Measurements from ENCODE around the gene RTN4RL2.
A peak's percentile ranks its signal among the peaks of the same experiment; 100 is the strongest.

Gene RTN4RL2

GRCh38 chr11:57460022-57460757 is at the start of gene RTN4RL2:
RTN4RL2 (plus strand) TSS chr11:57460528; CDS start chr11:57460866, 338 bp downstream.
- peak; percentile 68 for DNase-seq (ENCODE audit: low read depth)

GRCh38 chr11:57413681-57414080 is 46.6 kb upstream of the RTN4RL2 start:
- no peak for DNase-seq (ENCODE audit: low read depth)

- no peak for DNase-seq (ENCODE audit: low read depth)
Measured at GRCh38 chr11:57414612-57415212, 45.6 kb upstream of the RTN4RL2 start.

- DNase-seq (ENCODE audit: low read depth), result no peak
Measured at GRCh38 chr11:57416436-57416835, 43.9 kb upstream of the RTN4RL2 start.

- no peak for DNase-seq (ENCODE audit: low read depth)
Measured at GRCh38 chr11:57417056-57417455, 43.3 kb upstream of the RTN4RL2 start.

- no peak for DNase-seq (ENCODE audit: low read depth)
Measured at GRCh38 chr11:57418131-57418530, 42.2 kb upstream of the RTN4RL2 start.

GRCh38 chr11:57419146-57419545 is 41.2 kb upstream of the RTN4RL2 start:
- no peak for DNase-seq (ENCODE audit: low read depth)

- DNase-seq (ENCODE audit: low read depth), result no peak
Measured at GRCh38 chr11:57421066-57421465, 39.3 kb upstream of the RTN4RL2 start.

- DNase-seq (ENCODE audit: low read depth), result no peak
Measured at GRCh38 chr11:57421805-57422204, 38.5 kb upstream of the RTN4RL2 start.

GRCh38 chr11:57422669-57423068 is 37.7 kb upstream of the RTN4RL2 start:
- DNase-seq (ENCODE audit: low read depth), result no peak

GRCh38 chr11:57424137-57424791 is 36.1 kb upstream of the RTN4RL2 start:
- DNase-seq (ENCODE audit: low read depth), result no peak

GRCh38 chr11:57424792-57425564 is 35.4 kb upstream of the RTN4RL2 start:
- peak; percentile 90 for DNase-seq (ENCODE audit: low read depth)

- DNase-seq (ENCODE audit: low read depth), result peak; percentile 47
Measured at GRCh38 chr11:57425565-57426438, 34.5 kb upstream of the RTN4RL2 start.

GRCh38 chr11:57426439-57426928 is 33.8 kb upstream of the RTN4RL2 start:
- peak; percentile 29 for DNase-seq (ENCODE audit: low read depth)

- DNase-seq (ENCODE audit: low read depth), result peak; percentile 93
Measured at GRCh38 chr11:57426929-57427726, 33.2 kb upstream of the RTN4RL2 start, which contains the start of gene SLC43A3. SLC43A3 (minus strand) TSS chr11:57427121; CDS start chr11:57426172, 949 bp downstream.

- no peak for DNase-seq (ENCODE audit: low read depth)
Measured at GRCh38 chr11:57427727-57428082, 32.6 kb upstream of the RTN4RL2 start.

GRCh38 chr11:57428643-57429042 is 31.7 kb upstream of the RTN4RL2 start:
- no peak for DNase-seq (ENCODE audit: low read depth)

GRCh38 chr11:57429946-57430345 is 30.4 kb upstream of the RTN4RL2 start:
- no peak for DNase-seq (ENCODE audit: low read depth)

GRCh38 chr11:57430952-57431351 is 29.4 kb upstream of the RTN4RL2 start:
- no peak for DNase-seq (ENCODE audit: low read depth)

GRCh38 chr11:57432149-57432561 is 28.2 kb upstream of the RTN4RL2 start:
- DNase-seq (ENCODE audit: low read depth), result no peak

Measured in EH (cell line).